Panc1 (cell line): ENCODE results near the gene KAZN. TPM values are rescaled to one million over a fixed set of nuclear protein-coding genes. Genes with fewer than 3 reads are reported as not detected.

Experiments
- ATAC-seq: fragments of 200-7000 bp; cut with Tn5 transposase; 2 replicates; pipeline ENCODE4 v1.9.1; 2020; ENCODE audit warnings: mild to moderate bottlenecking, moderate library complexity
- BruUV-seq: library from RNA; stranded (reverse); fragments of 400-500 nt; replicated peaks from 2 replicates; lab custom pipeline; 2021; lab: Mats Ljungman, UMichigan
- CTCF ChIA-PET: fragments of 300-600 bp; sonication (Branson Sonifier 250); formaldehyde crosslinking; loops from one replicate; lab custom pipeline; 2022; ENCODE audit warnings: antibody characterized with exemption; lab: Charles Lee
- POLR2A ChIA-PET: fragments of 300-600 bp; sonication (Branson Sonifier 250); formaldehyde crosslinking; loops from one replicate; lab custom pipeline; 2022; ENCODE audit warnings: antibody characterized with exemption; lab: Charles Lee
- DNase-seq: peaks from one replicate; pipeline ENCODE4 v3.0.0-alpha.2; 2010; ENCODE audit warnings: low read depth, low spot score
- H3K27ac ChIP-seq: 2 replicates; pipeline ENCODE4 v1.5.1; 2011; ENCODE audit warnings: mild to moderate bottlenecking, low read length, inconsistent platforms
- H3K27me3 ChIP-seq: fragments of 200-500 bp; sonication (Bioruptor generic); 2 replicates; pipeline ENCODE4 v1.6.0; 2014; ENCODE audit warnings: low read length, inconsistent platforms; ENCODE audit not compliant: control insufficient read depth, insufficient read depth
- H3K36me3 ChIP-seq: fragments of 200-500 bp; sonication (Bioruptor generic); 2 replicates; pipeline ENCODE4 v1.5.1; 2014; ENCODE audit warnings: inconsistent platforms, mild to moderate bottlenecking, low read length, moderate library complexity; ENCODE audit not compliant: control insufficient read depth, insufficient read depth
- H3K4me1 ChIP-seq: 2 replicates; pipeline ENCODE4 v1.5.1; 2011; ENCODE audit warnings: inconsistent platforms, mild to moderate bottlenecking, low read length, moderate library complexity; ENCODE audit not compliant: control insufficient read depth, insufficient read depth
- H3K4me3 ChIP-seq, 2 experiments: 2 replicates each; pipeline ENCODE4 v1.5.1; 2011 to 2012; ENCODE audit warnings: low read depth in 2 of 2, low read length in 2 of 2, mild to moderate bottlenecking in 2 of 2, inconsistent platforms in 1 of 2, moderate library complexity in 1 of 2
- H3K9me3 ChIP-seq: fragments of 200-500 bp; sonication (Bioruptor generic); 2 replicates; pipeline ENCODE4 v1.5.1; 2014; ENCODE audit warnings: low read depth, mild to moderate bottlenecking, inconsistent platforms, low read length, moderate library complexity; ENCODE audit not compliant: control insufficient read depth, insufficient read depth
- CTCF ChIP-seq: fragments of 450-650 bp; IDR thresholded peaks from 2 replicates; pipeline ENCODE4 v1.5.1; 2017; ENCODE audit warnings: mild to moderate bottlenecking
- POLR2AphosphoS5 ChIP-seq: IDR thresholded peaks from 2 replicates; pipeline ENCODE4 v1.6.1; 2012; ENCODE audit warnings: mild to moderate bottlenecking, low read depth, low read length, moderate library complexity
- REST ChIP-seq, 2 experiments: IDR thresholded peaks; 2 replicates each; pipeline ENCODE4 v1.6.1; 2011 to 2012; ENCODE audit warnings: low read depth in 2 of 2, control low read depth in 1 of 2, low read length in 1 of 2, mild to moderate bottlenecking in 1 of 2, moderate library complexity in 1 of 2; ENCODE audit not compliant: insufficient read depth in 1 of 2
- SIN3A ChIP-seq: IDR thresholded peaks from 2 replicates; pipeline ENCODE4 v1.6.1; 2012; ENCODE audit warnings: low read depth, mild to moderate bottlenecking, low read length, moderate library complexity, borderline replicate concordance; ENCODE audit not compliant: insufficient read depth
- TCF7L2 ChIP-seq: IDR thresholded peaks from 2 replicates; pipeline ENCODE4 v1.6.1; 2011; ENCODE audit warnings: mild to moderate bottlenecking, low read depth, low read length, inconsistent platforms
- in situ Hi-C: cut with HindIII; loops from 2 replicates; pipeline ENCODE4 v1.10.0; 2016; ENCODE audit warnings: low sequenced_read_pairs, low pct_unique_long_range_greater_than_20kb
- intact Hi-C: fragments of 100-400 bp; cut with micrococcal nuclease; formaldehyde crosslinking; loops from one replicate; pipeline ENCODE4 v1.10.0; 2022; ENCODE audit not compliant: unreplicated experiment
- total RNA-seq: library from RNA; stranded (reverse); gene quantifications from one replicate; pipeline ENCODE4 v1.2.1, GENCODE V29; 2021; ENCODE audit not compliant: unreplicated experiment

Gene KAZN
- total RNA-seq, 1 experiment from 2014 or later: 6.6 TPM

GRCh38 chr1:14940285-14940870 is 341.9 kb downstream of the KAZN start:
- in situ Hi-C loops (no loop called here), intact Hi-C loops (no loop called here)
- TF ChIP-seq POLR2AphosphoS5 (no peak), CTCF (no peak), REST (IDR thresholded peaks at IDR 0.05; ENCODE audit: insufficient read depth in 1 of 2, low read depth in 2 of 2, low read length in 1 of 2) (no peak), SIN3A (no peak), TCF7L2 (no peak)
- ATAC-seq (no peak), DNase-seq (no peak)
- Histone ChIP-seq H3K27me3 (no peaks in the 10 kb centered on the region), H3K9me3 (no peaks in the 10 kb centered on the region), H3K36me3 (no peaks in the 10 kb centered on the region), H3K4me3 (no peak overlapping the region), H3K4me1 (0 out of 2 replicates have a peak, but pooled peaks cover 8% of the 10 kb centered on the region), H3K27ac (no peak overlapping the region)
- no TSS peak for BruUV-seq
- ChIA-PET POLR2A (no interaction called here), CTCF (interaction anchor here (0.5 kb wide), 1 partner anchor 49 kb away, joined by 3 read pairs; no protein-coding TSS in a partner anchor)

- in situ Hi-C loops (no loop called here), intact Hi-C loops (no loop called here)
- H3K36me3 ChIP-seq: no peaks in the 10 kb centered on the region
- no peaks in the 10 kb centered on the region for H3K9me3 ChIP-seq
- BruUV-seq: no TSS peak
- DNase-seq (no peak), ATAC-seq (no peak)
- TF ChIP-seq TCF7L2: no peak
- no peak for TF ChIP-seq SIN3A
- no peak for TF ChIP-seq REST (IDR thresholded peaks at IDR 0.05; ENCODE audit: insufficient read depth in 1 of 2, low read depth in 2 of 2, low read length in 1 of 2)
- no peak for TF ChIP-seq POLR2AphosphoS5
- TF ChIP-seq CTCF: no peak
- ChIA-PET CTCF (interaction anchor here (0.6 kb wide), 1 partner anchor 87 kb away, joined by 3 read pairs; no protein-coding TSS in a partner anchor), POLR2A (no interaction called here)
- no peak overlapping the region for H3K27ac ChIP-seq
- H3K4me3 ChIP-seq: no peak overlapping the region
- 0 out of 2 replicates have a peak, but pooled peaks cover 8% of the 10 kb centered on the region for H3K4me1 ChIP-seq
- H3K27me3 ChIP-seq: no peaks in the 10 kb centered on the region
These were observed 343.4 kb downstream of the KAZN start for GRCh38 chr1:14941864-14942263.
